H1 (cell line): ENCODE measurements around the gene TBC1D17. TPM values are rescaled to one million over a fixed set of nuclear protein-coding genes. Genes with fewer than 3 reads are reported as not detected.

Source experiments
- CTCF ChIA-PET: fragments of 300-600 bp; sonication (Branson Sonifier 250); formaldehyde crosslinking; loops from one replicate; lab custom pipeline; 2021; ENCODE audit not compliant: partially characterized antibody; lab: Charles Lee
- POLR2A ChIA-PET: fragments of 300-600 bp; sonication (Branson Sonifier 250); formaldehyde crosslinking; loops from one replicate; lab custom pipeline; 2021; ENCODE audit warnings: inconsistent platforms; ENCODE audit not compliant: partially characterized antibody; lab: Charles Lee
- DNase-seq, 2 experiments: peaks; one replicate each; pipeline versions ENCODE4 v3.0.0 to v3.0.0-alpha.2; 2010 to 2022; ENCODE audit warnings: low spot score in 2 of 2, low read depth in 1 of 2, mixed read lengths in 1 of 2
- FAIRE-seq: peaks from 2 replicates; lab custom pipeline; 2011; peaks lifted over from hg19 to GRCh38; lab: Jason Lieb, UNC
- H2AFZ ChIP-seq: 2 replicates; pipeline ENCODE4 v1.8.1; 2012; ENCODE audit warnings: low read length, inconsistent platforms
- H2AK5ac ChIP-seq: 2 replicates; pipeline ENCODE4 v1.6.1; 2013; ENCODE audit warnings: low read depth, low read length
- H2BK120ac ChIP-seq: replicated peaks from 2 replicates; pipeline ENCODE3; 2013; ENCODE audit warnings: low read depth, low read length, inconsistent platforms
- H2BK12ac ChIP-seq: 2 replicates; pipeline ENCODE4 v1.6.1; 2013; ENCODE audit warnings: low read depth, low read length
- H2BK15ac ChIP-seq: 2 replicates; pipeline ENCODE4 v1.6.1; 2013; ENCODE audit warnings: low read length
- H2BK20ac ChIP-seq: 2 replicates; pipeline ENCODE4 v1.6.1; 2013; ENCODE audit warnings: low read length
- H2BK5ac ChIP-seq: 2 replicates; pipeline ENCODE4 v1.6.1; 2013; ENCODE audit warnings: low read depth, low read length
- H3K14ac ChIP-seq: 2 replicates; pipeline ENCODE4 v1.6.1; 2013; ENCODE audit warnings: inconsistent platforms; ENCODE audit not compliant: insufficient read length
- H3K18ac ChIP-seq: 2 replicates; pipeline ENCODE4 v1.6.1; 2013; ENCODE audit warnings: low read length; ENCODE audit errors: extremely low read depth
- H3K23ac ChIP-seq: 2 replicates; pipeline ENCODE4 v1.6.1; 2013; ENCODE audit warnings: inconsistent platforms; ENCODE audit not compliant: insufficient read length
- H3K23me2 ChIP-seq: 2 replicates; pipeline ENCODE4 v1.6.1; 2013; ENCODE audit warnings: low read depth, low read length
- H3K27ac ChIP-seq: 2 replicates; pipeline ENCODE4 v1.6.1; 2011; ENCODE audit warnings: low read depth, low read length, inconsistent platforms
- H3K27me3 ChIP-seq, 4 experiments: replicated peaks in 1 of 4; 1 replicate in 1 of 4; 2 replicates in 3 of 4; pipeline versions ENCODE4 v1.6.1 to v1.8.1; 2011 to 2013; ENCODE audit warnings: low read length in 3 of 4, mild to moderate bottlenecking in 3 of 4, inconsistent platforms in 2 of 4, mixed read lengths in 2 of 4, moderate library complexity in 1 of 4; ENCODE audit not compliant: control insufficient read depth in 3 of 4, insufficient read depth in 3 of 4; ENCODE audit errors: extremely low read depth in 1 of 4
- H3K36me3 ChIP-seq, 4 experiments: 2 replicates each; pipeline versions ENCODE4 v1.6.1 to v1.8.1; 2011 to 2013; ENCODE audit warnings: mild to moderate bottlenecking in 4 of 4, low read length in 3 of 4, moderate library complexity in 2 of 4, control low read depth in 1 of 4, inconsistent platforms in 1 of 4; ENCODE audit not compliant: insufficient read depth in 4 of 4, control insufficient read depth in 2 of 4
- H3K4ac ChIP-seq: replicated peaks from 2 replicates; pipeline ENCODE3; 2013; ENCODE audit warnings: low read length, low read depth, mixed read lengths, inconsistent platforms; ENCODE audit not compliant: insufficient read length
- H3K4me1 ChIP-seq, 4 experiments: replicated peaks in 1 of 4; 1 replicate in 1 of 4; 2 replicates in 3 of 4; pipeline versions ENCODE4 v1.6.1 to v1.8.1; 2011 to 2013; ENCODE audit warnings: low read length in 3 of 4, inconsistent platforms in 2 of 4, mixed read lengths in 1 of 4; ENCODE audit not compliant: insufficient read depth in 4 of 4, control insufficient read depth in 3 of 4
- H3K4me2 ChIP-seq, 2 experiments: 2 replicates each; pipeline versions ENCODE4 v1.6.1 to v1.8.1; 2011 to 2013; ENCODE audit warnings: low read depth in 2 of 2, low read length in 2 of 2, control low read depth in 1 of 2, inconsistent platforms in 1 of 2, mild to moderate bottlenecking in 1 of 2; ENCODE audit not compliant: insufficient read depth in 1 of 2
- H3K4me3 ChIP-seq, 4 experiments: fragments of 200-600, 300-600 bp in 1 of 4; sonication (generic), shearing (Covaris generic), sonication (Bioruptor Twin) in 1 of 4; 2 replicates each; pipeline versions ENCODE4 v1.5.1 to v1.8.1; 2011 to 2016; ENCODE audit warnings: low read length in 4 of 4, low read depth in 3 of 4, control low read depth in 2 of 4, inconsistent platforms in 2 of 4, mild to moderate bottlenecking in 2 of 4, mixed read lengths in 1 of 4, moderate library complexity in 1 of 4; ENCODE audit not compliant: insufficient read depth in 2 of 4; ENCODE audit errors: extremely low read depth in 1 of 4
- H3K56ac ChIP-seq: replicated peaks from 2 replicates; pipeline ENCODE3; 2013; ENCODE audit warnings: low read depth, mild to moderate bottlenecking, mixed read lengths, low read length, inconsistent platforms; ENCODE audit not compliant: insufficient read length
- H3K79me1 ChIP-seq: 2 replicates; pipeline ENCODE4 v1.6.1; 2013; ENCODE audit warnings: low read depth, low read length, control low read depth
- H3K79me2 ChIP-seq, 2 experiments: 2 replicates each; pipeline versions ENCODE4 v1.6.1 to v1.8.1; 2012 to 2013; ENCODE audit warnings: low read length in 2 of 2, mild to moderate bottlenecking in 2 of 2, inconsistent platforms in 1 of 2; ENCODE audit not compliant: insufficient read depth in 2 of 2, control insufficient read depth in 1 of 2
- H3K9ac ChIP-seq, 4 experiments: replicated peaks in 1 of 4; 1 replicate in 1 of 4; 2 replicates in 3 of 4; pipeline versions ENCODE4 v1.6.1 to v1.8.1; 2011 to 2013; ENCODE audit warnings: low read depth in 3 of 4, low read length in 3 of 4, control low read depth in 2 of 4, mild to moderate bottlenecking in 2 of 4, moderate library complexity in 2 of 4, inconsistent platforms in 1 of 4; ENCODE audit errors: extremely low read depth in 1 of 4
- H3K9me3 ChIP-seq, 2 experiments: 2 replicates each; pipeline versions ENCODE4 v1.6.1 to v1.8.1; 2012 to 2013; ENCODE audit warnings: mild to moderate bottlenecking in 2 of 2, moderate library complexity in 2 of 2, control low read depth in 1 of 2, inconsistent platforms in 1 of 2, low read depth in 1 of 2, low read length in 1 of 2, mixed read lengths in 1 of 2; ENCODE audit not compliant: insufficient read depth in 2 of 2
- H4K20me1 ChIP-seq, 2 experiments: replicated peaks in 1 of 2; 2 replicates each; pipeline versions ENCODE3 to v1.8.1; 2011 to 2013; ENCODE audit warnings: inconsistent platforms in 2 of 2, low read length in 2 of 2, mild to moderate bottlenecking in 1 of 2; ENCODE audit not compliant: insufficient read depth in 2 of 2, control insufficient read depth in 1 of 2
- H4K5ac ChIP-seq: 2 replicates; pipeline ENCODE4 v1.6.1; 2013; ENCODE audit warnings: low read length, low read depth, mixed read lengths, inconsistent platforms; ENCODE audit not compliant: insufficient read length
- H4K8ac ChIP-seq: 2 replicates; pipeline ENCODE4 v1.8.0; 2013; ENCODE audit warnings: mild to moderate bottlenecking, moderate library complexity, low read length, inconsistent platforms; ENCODE audit not compliant: insufficient read depth; ENCODE audit errors: extremely low read depth
- H4K91ac ChIP-seq: replicated peaks from 2 replicates; pipeline ENCODE3; 2013; ENCODE audit warnings: low read length, mixed read lengths, inconsistent platforms; ENCODE audit not compliant: insufficient read length
- CBX5 ChIP-seq: fragments of 300-800, 300-1000 bp; sonication (generic); IDR thresholded peaks from 2 replicates; pipeline ENCODE4 v1.7.1; 2016; ENCODE audit warnings: antibody characterized with exemption, low read length, low read depth
- EZH2 ChIP-seq: fragments of 200-600 bp; sonication (generic); IDR thresholded peaks from 2 replicates; pipeline ENCODE4 v1.7.1; 2012; ENCODE audit warnings: low read depth, mild to moderate bottlenecking, moderate library complexity, low read length, inconsistent platforms; ENCODE audit not compliant: severe bottlenecking
- MAFK ChIP-seq: IDR thresholded peaks from 2 replicates; pipeline ENCODE4 v1.6.1; 2012; ENCODE audit warnings: low read depth, mild to moderate bottlenecking, improper control_type of control experiment, low read length
- MAX ChIP-seq: IDR thresholded peaks from 2 replicates; pipeline ENCODE4 v1.6.1; 2012; ENCODE audit warnings: inconsistent platforms
- SRF ChIP-seq: IDR thresholded peaks from 2 replicates; pipeline ENCODE4 v1.6.1; 2011; ENCODE audit warnings: mild to moderate bottlenecking, low read depth, low read length, moderate library complexity
- YY1 ChIP-seq: IDR thresholded peaks from 2 replicates; pipeline ENCODE4 v1.6.1; 2011; ENCODE audit warnings: low read depth, mild to moderate bottlenecking, low read length
- WGBS, 2 experiments: shearing (Covaris generic) in 1 of 2; methylation state at CpG; one replicate each; pipeline versions ENCODE4 v1.1.6 to v1.1.7; 2013 to 2015; ENCODE audit warnings: low lambda C conversion rate in 2 of 2, mixed read lengths in 2 of 2, inconsistent platforms in 1 of 2, low coverage in 1 of 2, missing lambda C conversion rate in 1 of 2; ENCODE audit not compliant: insufficient replicate concordance in 2 of 2, insufficient coverage in 1 of 2, insufficient read length in 1 of 2; ENCODE audit errors: extremely low coverage in 1 of 2, missing lambda C conversion rate in 1 of 2; 5-methylcytosine and 5-hydroxymethylcytosine counted together
- polyA plus RNA-seq, 7 experiments: library from polyadenylated mRNA; depleted of rRNA in 3 of 7; stranded (reverse) in 5 of 7; unstranded in 2 of 7; fragments of >200 nt in 5 of 7; fragments of 200-250 nt in 2 of 7; gene quantifications; 1 replicate in 5 of 7; 2 replicates in 1 of 7; 4 replicates in 1 of 7; pipeline versions ENCODE4 v1.2.1 to v1.2.3, GENCODE V29; 2011 to 2013; ENCODE audit warnings: missing spikeins in 2 of 7, mixed read lengths in 2 of 7
- total RNA-seq: library from RNA; stranded (reverse); fragmentation: NEBNext Ultra II Directional; extraction: Animal tissue kit (Norgen Biotek cat#: 25700); gene quantifications from 2 replicates; pipeline ENCODE4 v1.2.1, GENCODE V29; 2021

TBC1D17 gene
- total and polyA plus RNA-seq, 2 of the 8 experiments (the other 6 are each of a cell fraction or from before 2014, with no cell fraction given), result 30.3 to 44.9 TPM

DNA sequence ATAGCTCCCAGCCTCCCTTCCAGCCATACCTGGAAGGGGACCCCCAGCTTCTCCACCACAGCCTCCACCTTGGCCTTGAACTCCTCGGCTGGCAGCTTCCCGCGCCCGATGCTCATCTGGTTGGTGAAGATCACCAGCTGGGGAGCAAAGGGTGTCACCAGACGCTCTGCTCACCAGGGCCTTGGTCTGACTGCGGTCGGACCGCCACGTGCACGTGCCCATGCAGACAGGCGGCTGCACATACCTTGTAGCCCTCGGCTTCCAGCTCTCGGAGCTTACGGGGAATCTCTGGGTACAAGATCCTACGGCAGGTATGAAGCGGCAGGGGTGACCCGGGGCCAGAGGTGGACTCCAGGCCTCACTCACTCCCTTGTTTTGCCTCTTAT, 13.6 kb upstream of the TBC1D17 start:
- Histone ChIP-seq H2BK120ac (no peak overlapping the region), H3K27me3 (no peaks in the 10 kb centered on the region), H3K4me3 (no peak overlapping the region), H3K9me3 (no peaks in the 10 kb centered on the region), H2BK12ac (no peak overlapping the region), H3K79me1 (peaks cover 12% of the 10 kb centered on the region), H3K4me2 (no peak overlapping the region), H3K4me1 (peaks cover 0 to 16% (median 4%) of the 10 kb centered on the region in 4 experiments; a peak in 5 of 7 replicates), H2AK5ac (no peak overlapping the region), H3K18ac (no peak overlapping the region), H3K36me3 (peaks cover 20 to 47% (median 36%) of the 10 kb centered on the region in 4 experiments), H3K27ac (no peak overlapping the region), H4K8ac (no peak overlapping the region), H3K23me2 (peaks cover 9% of the 10 kb centered on the region), H4K91ac (no peak overlapping the region), H2BK15ac (no peak overlapping the region), H3K9ac (no peak overlapping the region), H2AFZ (no peak overlapping the region), H4K5ac (no peak overlapping the region), H2BK20ac (no peak overlapping the region), H4K20me1 (peaks cover 17 to 30% of the 10 kb centered on the region in 2 experiments), H3K14ac (no peak overlapping the region), H3K79me2 (peaks cover 0 to 27% of the 10 kb centered on the region in 2 experiments; a peak in 2 of 4 replicates), H3K56ac (no peak overlapping the region), H3K23ac (no peak overlapping the region), H3K4ac (no peak overlapping the region), H2BK5ac (no peak overlapping the region)
- ChIA-PET CTCF (interaction anchor here (1.0 to 3.4 kb wide), 5 partner anchors 10 to 51 kb away, joined by 3 to 13 read pairs (median 5); partner anchors contain the start of gene FUZ), POLR2A (interaction anchor here (1.0 to 12.4 kb wide), 8 partner anchors 9 to 294 kb away, joined by 3 to 247 read pairs (median 6); partner anchors contain the start of genes AKT1S1, PTOV1 and TBC1D17)
- TF ChIP-seq CBX5 (no peak), SRF (no peak), MAFK (no peak), YY1 (no peak), EZH2 (no peak), MAX (no peak)
- FAIRE-seq (no peak), DNase-seq (no peak)
- 93% methylated on average over 17 of the region's 17 CpGs; no CpG with 5 or more reads in 1 of the 2 experiments for WGBS, 2 experiments
